SKM-1 treated with dmso at 0.1 percent for 144 hours (cell line): ENCODE results near the gene ILF3.

Experiments used
- DNase-seq: peaks from one replicate; lab custom pipeline; 2025; ENCODE audit not compliant: unreplicated experiment; lab: John Stamatoyannopoulos, UW

ILF3 gene

GRCh38 chr19:10694706-10695307, 40.7 kb downstream of the ILF3 start:
- no peak for DNase-seq

GRCh38 chr19:10695401-10696398, 41.6 kb downstream of the ILF3 start:
- peak; percentile 87 for DNase-seq

GRCh38 chr19:10699650-10700335, 45.6 kb downstream of the ILF3 start:
- peak; percentile 66 for DNase-seq

- DNase-seq = no peak
These were observed 47.9 kb downstream of the ILF3 start for GRCh38 chr19:10701955-10702525.

GRCh38 chr19:10706990-10707389, 52.8 kb downstream of the ILF3 start:
- DNase-seq = no peak

- no peak for DNase-seq
These were observed 53.3 kb downstream of the ILF3 start for GRCh38 chr19:10707440-10707839.

- DNase-seq = no peak
These were observed 54.1 kb downstream of the ILF3 start for GRCh38 chr19:10708291-10708690.

- DNase-seq = no peak
These were observed 57.9 kb downstream of the ILF3 start for GRCh38 chr19:10712045-10712444.

GRCh38 chr19:10712754-10713153, 58.6 kb downstream of the ILF3 start:
- DNase-seq = no peak

GRCh38 chr19:10713317-10713716, 59.2 kb downstream of the ILF3 start:
- DNase-seq = no peak

- DNase-seq = no peak
These were observed 62.9 kb downstream of the ILF3 start for GRCh38 chr19:10717054-10717355.

GRCh38 chr19:10717356-10718204, 63.4 kb downstream of the ILF3 start, which contains the start of gene DNM2:
Gene DNM2, plus strand, starts transcription at chr19:10718079. Its CDS starts 164 bp downstream, at chr19:10718243.
- DNase-seq = peak; percentile 100

GRCh38 chr19:10718205-10719196, 64.4 kb downstream of the ILF3 start:
- DNase-seq = no peak

GRCh38 chr19:10719466-10719961, 65.4 kb downstream of the ILF3 start:
- no peak for DNase-seq

GRCh38 chr19:10720607-10721125, 66.5 kb downstream of the ILF3 start:
- no peak for DNase-seq

GRCh38 chr19:10723591-10723990, 69.4 kb downstream of the ILF3 start:
- DNase-seq = no peak

GRCh38 chr19:10724573-10725071, 70.5 kb downstream of the ILF3 start:
- DNase-seq = no peak

GRCh38 chr19:10725415-10725814, 71.3 kb downstream of the ILF3 start:
- DNase-seq = no peak

- no peak for DNase-seq
These were observed 72.1 kb downstream of the ILF3 start for GRCh38 chr19:10726268-10726667.
